GM12878 (cell line): ENCODE results near the gene HPRT1.

Experiments used
- CHD2 ChIP-seq: IDR thresholded peaks from 2 replicates; pipeline ENCODE4 v1.6.1; 2011; ENCODE audit warnings: low read depth, low read length, improper control_type of control experiment, borderline replicate concordance
- EGR1 ChIP-seq, 2 experiments: IDR thresholded peaks; 1 replicate in 1 of 2; 2 replicates in 1 of 2; pipeline ENCODE4 v1.6.1; 2011 to 2012; ENCODE audit warnings: low read depth in 2 of 2, low read length in 2 of 2, borderline replicate concordance in 1 of 2, mild to moderate bottlenecking in 1 of 2, moderate library complexity in 1 of 2
- MYC ChIP-seq: IDR thresholded peaks from 2 replicates; pipeline ENCODE4 v1.6.1; 2011; ENCODE audit warnings: mild to moderate bottlenecking, low read length, moderate library complexity, inconsistent platforms; ENCODE audit not compliant: insufficient read depth, insufficient replicate concordance, insufficient read length, severe bottlenecking

DNA sequence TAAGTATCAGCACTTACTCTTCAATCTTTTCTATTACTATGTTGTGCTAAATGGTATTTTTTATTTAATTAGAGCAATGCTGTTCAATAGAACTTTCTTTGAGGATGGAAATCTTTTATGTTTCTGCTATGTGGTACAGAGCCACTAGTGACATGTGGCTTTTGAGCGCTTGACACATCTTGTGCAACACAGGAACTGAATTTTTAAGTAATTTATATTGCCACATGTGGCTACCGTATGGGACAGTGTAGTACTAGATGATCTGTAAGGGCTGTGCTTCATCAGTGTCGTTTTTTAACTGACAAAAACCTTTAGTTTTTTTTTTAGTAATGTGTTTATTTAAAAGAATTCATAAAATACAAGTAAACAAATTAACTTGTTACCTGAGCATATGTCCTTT, 22.4 kb downstream of the HPRT1 start:
- TF ChIP-seq CHD2 (no peak), EGR1 (IDR thresholded peaks at IDR 0.05; ENCODE audit: borderline replicate concordance in 1 of 2, low read depth in 2 of 2, low read length in 2 of 2) (no peak), MYC (no peak)
